Kidney (tissue), 14 donors: ENCODE measurements around the gene AATK. TPM values are rescaled to one million over a fixed set of nuclear protein-coding genes. Genes with fewer than 3 reads are reported as not detected.

Experiments used
- DNase-seq, 5 donors: peaks; one replicate each; pipeline ENCODE4 v3.0.0-alpha.2; 2013 to 2020
- FAIRE-seq: peaks from 2 replicates; lab custom pipeline; 2012; peaks lifted over from hg19 to GRCh38; lab: Jason Lieb, UNC
- H3K27ac ChIP-seq, 2 donors: one replicate each; pipeline ENCODE4 v1.7.0; 2013; ENCODE audit warnings: low read depth in 2 of 2, low read length in 2 of 2, inconsistent platforms in 1 of 2
- H3K27me3 ChIP-seq: one replicate; pipeline ENCODE4 v1.7.1; 2013; ENCODE audit warnings: low read length, inconsistent platforms; ENCODE audit not compliant: control insufficient read depth, insufficient read depth
- H3K36me3 ChIP-seq, 3 donors: one replicate each; pipeline versions ENCODE4 v1.7.0 to v1.7.1; 2013; ENCODE audit warnings: low read length in 3 of 3, control low read depth in 1 of 3, inconsistent platforms in 1 of 3; ENCODE audit not compliant: insufficient read depth in 3 of 3, control insufficient read depth in 2 of 3
- H3K4me1 ChIP-seq, 3 donors: one replicate each; pipeline versions ENCODE4 v1.7.0 to v1.7.1; 2013; ENCODE audit warnings: low read length in 3 of 3, inconsistent platforms in 1 of 3, low read depth in 1 of 3; ENCODE audit not compliant: control insufficient read depth in 2 of 3, insufficient read depth in 2 of 3
- H3K4me3 ChIP-seq, 3 donors: one replicate each; pipeline versions ENCODE4 v1.7.0 to v1.8.1; 2013; ENCODE audit warnings: low read length in 3 of 3, control low read depth in 1 of 3, inconsistent platforms in 1 of 3
- H3K9ac ChIP-seq, 3 donors: one replicate each; pipeline versions ENCODE4 v1.7.0 to v1.7.1; 2013; ENCODE audit warnings: low read length in 3 of 3, control low read depth in 1 of 3, inconsistent platforms in 1 of 3
- H3K9me3 ChIP-seq, 3 donors: one replicate each; pipeline versions ENCODE4 v1.7.0 to v1.7.1; 2013; ENCODE audit warnings: low read length in 3 of 3, control low read depth in 1 of 3, inconsistent platforms in 1 of 3; ENCODE audit not compliant: control insufficient read depth in 2 of 3, insufficient read depth in 1 of 3
- intact Hi-C: fragments of 100-400 bp; cut with DNase I; formaldehyde crosslinking; loops from one replicate; pipeline ENCODE4 v1.11.1; 2022
- polyA plus RNA-seq: library from polyadenylated mRNA; stranded (reverse); fragments of 350-450 nt; fragmentation: Illumina TruSeq; extraction: RNeasy Lipid Tissue Mini Kit (QIAGEN cat#74804); gene quantifications from one replicate; pipeline ENCODE4 v1.2.3, GENCODE V29; 2014; ENCODE audit warnings: low read depth, low replicate concordance; ENCODE audit not compliant: insufficient read depth
- total RNA-seq: library from RNA; stranded (reverse); fragmentation: NEBNext Ultra II Directional; extraction: Animal tissue kit (Norgen Biotek cat#: 25700); gene quantifications from one replicate; pipeline ENCODE4 v1.2.1, GENCODE V29; 2021
- TF ChIP-seq, protein P1 (sequence below): IDR thresholded peaks from 3 replicates; pipeline ENCODE4 v1.5.1; 2012; ENCODE audit warnings: mild to moderate bottlenecking, moderate library complexity, borderline replicate concordance; ENCODE audit not compliant: insufficient read depth; ENCODE audit errors: extremely low read depth
- donor health status: control.
- donor health status: control.
- donor health status: control.
- donor health status: control.
- donor health status: control.
- donor health status: DM: yes; HTN: yes; CAD: no.
- donor health status: Normal renal cell carcinoma (clear cell type).

AATK gene
- total and polyA plus RNA-seq, 2 donors from 2014 or later = 0.65 to 4.2 TPM

DNA sequence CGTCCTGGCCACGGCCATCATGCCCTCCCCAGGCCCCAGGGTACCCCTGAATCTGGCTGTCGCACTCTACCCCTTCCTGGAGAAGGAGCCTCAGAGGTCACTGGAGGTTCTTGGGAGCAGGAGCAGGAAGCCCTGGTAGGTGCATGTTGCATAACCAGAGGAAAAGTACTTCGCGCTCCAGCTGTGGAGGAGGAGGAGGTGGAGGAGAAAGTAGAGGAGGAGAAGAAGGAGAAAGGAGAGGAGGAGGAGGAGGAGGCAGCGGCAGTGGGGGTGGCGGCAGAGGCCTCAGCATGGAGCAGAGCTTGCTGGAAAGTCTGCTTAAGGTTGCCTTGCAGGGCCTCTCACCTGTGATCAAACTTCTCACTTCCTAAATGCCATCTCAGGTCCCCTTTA lies 69.3 kb downstream of the AATK start:
- no peaks in the 10 kb centered on the region for H3K27me3 ChIP-seq
- FAIRE-seq (no peak), DNase-seq (no peak)
- H3K4me1 ChIP-seq = peaks cover 0 to 15% (median 3%) of the 10 kb centered on the region in 3 donors
- TF ChIP-seq, protein P1, sequence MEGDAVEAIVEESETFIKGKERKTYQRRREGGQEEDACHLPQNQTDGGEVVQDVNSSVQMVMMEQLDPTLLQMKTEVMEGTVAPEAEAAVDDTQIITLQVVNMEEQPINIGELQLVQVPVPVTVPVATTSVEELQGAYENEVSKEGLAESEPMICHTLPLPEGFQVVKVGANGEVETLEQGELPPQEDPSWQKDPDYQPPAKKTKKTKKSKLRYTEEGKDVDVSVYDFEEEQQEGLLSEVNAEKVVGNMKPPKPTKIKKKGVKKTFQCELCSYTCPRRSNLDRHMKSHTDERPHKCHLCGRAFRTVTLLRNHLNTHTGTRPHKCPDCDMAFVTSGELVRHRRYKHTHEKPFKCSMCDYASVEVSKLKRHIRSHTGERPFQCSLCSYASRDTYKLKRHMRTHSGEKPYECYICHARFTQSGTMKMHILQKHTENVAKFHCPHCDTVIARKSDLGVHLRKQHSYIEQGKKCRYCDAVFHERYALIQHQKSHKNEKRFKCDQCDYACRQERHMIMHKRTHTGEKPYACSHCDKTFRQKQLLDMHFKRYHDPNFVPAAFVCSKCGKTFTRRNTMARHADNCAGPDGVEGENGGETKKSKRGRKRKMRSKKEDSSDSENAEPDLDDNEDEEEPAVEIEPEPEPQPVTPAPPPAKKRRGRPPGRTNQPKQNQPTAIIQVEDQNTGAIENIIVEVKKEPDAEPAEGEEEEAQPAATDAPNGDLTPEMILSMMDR = no peak
- intact Hi-C loops = no loop called here
- peaks cover 0 to 8% (median 0%) of the 10 kb centered on the region in 3 donors for H3K36me3 ChIP-seq
- no peaks in the 10 kb centered on the region for H3K9me3 ChIP-seq
- peak overlapping the region; percentile 25 to 44 for H3K27ac ChIP-seq
- H3K4me3 ChIP-seq = no peak overlapping the region
- H3K9ac ChIP-seq = peak overlapping the region in 1 of 3 donors; percentile 37

DNA sequence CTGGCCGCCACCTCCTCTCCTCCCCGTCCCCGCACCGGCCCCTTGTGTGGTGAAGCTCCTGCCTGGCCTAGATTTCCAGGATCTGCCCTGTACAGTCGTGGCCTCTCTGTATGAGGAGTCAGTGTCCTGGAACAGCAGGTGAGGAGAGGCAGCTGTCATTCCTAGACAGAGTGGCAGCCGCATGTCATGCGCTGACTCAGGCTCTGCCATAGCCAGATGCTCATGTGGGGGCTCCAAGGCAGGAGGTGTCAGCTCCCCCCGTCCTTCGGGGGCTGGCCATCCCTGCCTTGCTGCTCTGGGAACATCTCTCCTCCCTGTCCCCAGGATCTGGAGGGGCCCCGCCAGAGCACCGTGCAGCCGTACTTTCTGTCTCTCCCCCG lies 70.6 kb downstream of the AATK start:
- no peak for DNase-seq
- no peaks in the 10 kb centered on the region for H3K9me3 ChIP-seq
- TF ChIP-seq, protein P1 = no peak
- peak overlapping the region; percentile 53 to 61 for H3K27ac ChIP-seq
- peaks cover 0 to 4% (median 0%) of the 10 kb centered on the region in 3 donors for H3K36me3 ChIP-seq
- H3K4me1 ChIP-seq = peaks cover 0 to 15% (median 3%) of the 10 kb centered on the region in 3 donors
- no peak for FAIRE-seq
- no peaks in the 10 kb centered on the region for H3K27me3 ChIP-seq
- intact Hi-C loops = no loop called here
- no peak overlapping the region for H3K9ac ChIP-seq
- no peak overlapping the region for H3K4me3 ChIP-seq

DNA sequence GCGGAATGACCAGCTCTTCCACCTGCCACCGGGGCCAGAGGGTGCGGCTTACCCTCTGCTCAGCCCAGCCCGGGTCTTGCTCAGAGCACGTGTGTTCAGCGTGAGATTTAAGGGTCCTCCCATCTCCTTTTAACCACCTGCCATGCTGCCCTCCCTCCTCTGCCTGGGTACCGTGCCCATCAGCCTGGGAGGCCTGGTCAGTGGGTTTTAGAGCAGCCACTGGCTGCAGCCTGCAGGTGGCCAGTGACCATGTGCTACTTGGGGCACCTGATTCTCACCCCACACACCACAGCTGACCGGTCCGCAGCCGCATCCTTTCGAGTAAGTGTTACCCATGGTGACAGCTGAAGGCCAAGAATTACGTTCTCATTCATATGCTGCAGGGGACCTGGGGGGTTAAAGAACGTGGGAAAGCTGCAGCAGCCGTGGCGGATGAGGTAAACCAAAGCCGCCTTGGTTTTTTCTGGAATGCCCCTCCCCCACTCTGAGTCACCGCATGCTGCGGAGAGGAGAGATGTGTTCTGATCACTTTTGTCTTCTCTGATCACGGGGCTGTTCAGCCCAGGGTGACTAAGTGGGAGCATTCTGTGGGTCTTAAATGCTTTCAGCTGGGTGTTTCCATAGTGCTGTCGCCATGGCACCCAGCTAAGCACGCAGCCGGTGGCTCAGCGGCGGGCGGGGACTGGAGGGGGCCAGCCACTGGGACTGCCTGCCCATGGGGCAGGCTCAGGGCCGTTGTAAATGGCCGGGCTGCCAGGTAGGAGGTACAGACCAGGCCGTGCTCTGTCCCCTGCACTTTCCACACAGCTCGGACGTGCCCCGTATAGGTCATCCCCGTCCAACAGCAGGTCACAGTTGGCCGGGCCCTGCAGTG lies 71.3 kb downstream of the AATK start:
- no peak overlapping the region for H3K4me3 ChIP-seq
- intact Hi-C loops = no loop called here

More for the DNA sequence above, 71.3 kb downstream of the AATK start:
- DNase-seq (peak; percentile 89 to 95 (median 93)), FAIRE-seq (no peak)
- H3K4me1 ChIP-seq = peaks cover 0 to 15% (median 3%) of the 10 kb centered on the region in 3 donors
- no peaks in the 10 kb centered on the region for H3K36me3 ChIP-seq
- H3K9me3 ChIP-seq = no peaks in the 10 kb centered on the region
- no peaks in the 10 kb centered on the region for H3K27me3 ChIP-seq
- peak overlapping the region; percentile 53 to 61 for H3K27ac ChIP-seq
- no peak overlapping the region for H3K9ac ChIP-seq
- TF ChIP-seq, protein P1 = no peak
